SK-N-MC (cell line): Measurements from ENCODE around the gene PPM1M.

ENCODE experiments used
- DNase-seq: peaks from one replicate; pipeline ENCODE4 v3.0.0-alpha.2; 2011; ENCODE audit warnings: low read depth, low spot score
- H3K27ac ChIP-seq: fragments of 200-600 bp; sonication (generic); 2 replicates; pipeline ENCODE4 v1.5.1; 2016; ENCODE audit warnings: mixed run types
- H3K36me3 ChIP-seq: fragments of 200-600 bp; sonication (generic); 2 replicates; pipeline ENCODE4 v1.6.1; 2017; ENCODE audit warnings: antibody characterized with exemption, low read length, mixed read lengths; ENCODE audit not compliant: insufficient read depth
- H3K4me3 ChIP-seq: fragments of 200-600 bp; sonication (generic); 2 replicates; pipeline ENCODE4 v1.5.1; 2016
- H3K9ac ChIP-seq: fragments of 200-600 bp; sonication (generic); 2 replicates; pipeline ENCODE4 v1.8.0; 2017; ENCODE audit warnings: mixed run types, mixed read lengths; ENCODE audit not compliant: insufficient read length
- H3K9me3 ChIP-seq: fragments of 200-600 bp; sonication (generic); 2 replicates; pipeline ENCODE4 v1.6.1; 2017; ENCODE audit warnings: low read depth, mild to moderate bottlenecking, antibody characterized with exemption, low read length, moderate library complexity, mixed read lengths
- EZH2 ChIP-seq: fragments of 200-600 bp; sonication (generic); IDR thresholded peaks from one replicate; pipeline ENCODE4 v1.6.1; 2017; ENCODE audit warnings: antibody characterized with exemption
- FOXP2 ChIP-seq: optimal IDR thresholded peaks from 2 replicates; pipeline ENCODE3; 2011; ENCODE audit warnings: mild to moderate bottlenecking, moderate library complexity; ENCODE audit not compliant: insufficient read depth; ENCODE audit errors: extremely low read length, control extremely low read depth
- POLR2AphosphoS5 ChIP-seq: IDR thresholded peaks from 2 replicates; pipeline ENCODE4 v1.6.1; 2012; ENCODE audit warnings: mild to moderate bottlenecking, low read depth, low read length, borderline replicate concordance

Gene PPM1M

DNA sequence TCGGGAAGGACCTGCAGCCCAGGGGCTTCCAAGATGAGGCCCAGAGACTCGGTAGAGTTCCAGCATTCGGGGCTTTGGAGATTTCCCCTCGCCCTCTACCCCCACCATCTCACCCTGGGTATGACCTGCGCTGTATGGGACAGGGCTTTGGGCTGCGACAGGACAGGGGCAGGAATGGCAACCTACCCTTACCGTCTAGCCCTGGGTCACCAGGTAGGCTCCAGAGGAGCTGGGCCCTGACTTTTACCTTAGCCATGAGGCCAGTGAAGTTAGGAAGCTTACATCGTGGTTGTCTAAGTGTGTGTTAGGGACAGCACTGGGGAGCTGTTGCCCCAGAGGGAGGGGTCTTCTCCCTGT lies 683 bp downstream of the PPM1M start:
- H3K9ac ChIP-seq, result peak overlapping the region; percentile 37
- H3K27ac ChIP-seq, result no peak overlapping the region
- no peak for TF ChIP-seq FOXP2
- TF ChIP-seq POLR2AphosphoS5, result no peak
- peak overlapping the region; percentile 70 for H3K4me3 ChIP-seq
- no peak for DNase-seq
- no peaks in the 10 kb centered on the region for H3K9me3 ChIP-seq
- no peaks in the 10 kb centered on the region for H3K36me3 ChIP-seq

DNA sequence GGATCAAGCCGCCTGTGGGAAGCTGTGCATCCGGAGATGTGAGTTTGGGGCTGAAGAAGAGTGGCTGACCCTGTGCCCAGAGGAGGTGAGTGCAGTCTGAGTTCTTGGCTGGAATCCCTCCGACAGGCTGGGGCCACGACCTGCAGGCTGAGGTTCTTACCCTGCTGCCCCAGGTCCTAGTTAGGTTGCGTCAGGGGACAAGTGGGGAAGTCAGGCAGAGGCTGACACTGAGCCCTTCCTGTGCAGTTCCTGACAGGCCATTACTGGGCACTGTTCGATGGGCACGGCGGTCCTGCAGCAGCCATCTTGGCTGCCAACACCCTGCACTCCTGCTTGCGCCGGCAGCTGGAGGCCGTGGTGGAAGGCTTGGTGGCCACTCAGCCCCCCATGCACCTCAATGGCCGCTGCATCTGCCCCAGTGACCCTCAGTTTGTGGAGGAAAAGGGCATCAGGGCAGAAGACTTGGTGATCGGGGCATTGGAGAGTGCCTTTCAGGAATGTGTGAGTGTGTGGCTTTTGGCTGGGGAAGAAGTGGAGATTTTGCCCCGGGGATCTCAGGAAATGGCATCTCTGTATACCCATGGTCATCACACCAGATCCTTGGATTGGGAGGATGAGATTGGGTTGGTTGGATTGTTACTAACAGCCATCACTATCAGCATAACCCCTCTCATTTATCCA lies 1.3 kb downstream of the PPM1M start:
- no peak overlapping the region for H3K27ac ChIP-seq
- no peak overlapping the region for H3K4me3 ChIP-seq
- no peaks in the 10 kb centered on the region for H3K36me3 ChIP-seq
- no peak for TF ChIP-seq FOXP2
- no peak for TF ChIP-seq EZH2
- no peak for TF ChIP-seq POLR2AphosphoS5
- no peak overlapping the region for H3K9ac ChIP-seq
- H3K9me3 ChIP-seq, result no peaks in the 10 kb centered on the region
- DNase-seq, result no peak

DNA sequence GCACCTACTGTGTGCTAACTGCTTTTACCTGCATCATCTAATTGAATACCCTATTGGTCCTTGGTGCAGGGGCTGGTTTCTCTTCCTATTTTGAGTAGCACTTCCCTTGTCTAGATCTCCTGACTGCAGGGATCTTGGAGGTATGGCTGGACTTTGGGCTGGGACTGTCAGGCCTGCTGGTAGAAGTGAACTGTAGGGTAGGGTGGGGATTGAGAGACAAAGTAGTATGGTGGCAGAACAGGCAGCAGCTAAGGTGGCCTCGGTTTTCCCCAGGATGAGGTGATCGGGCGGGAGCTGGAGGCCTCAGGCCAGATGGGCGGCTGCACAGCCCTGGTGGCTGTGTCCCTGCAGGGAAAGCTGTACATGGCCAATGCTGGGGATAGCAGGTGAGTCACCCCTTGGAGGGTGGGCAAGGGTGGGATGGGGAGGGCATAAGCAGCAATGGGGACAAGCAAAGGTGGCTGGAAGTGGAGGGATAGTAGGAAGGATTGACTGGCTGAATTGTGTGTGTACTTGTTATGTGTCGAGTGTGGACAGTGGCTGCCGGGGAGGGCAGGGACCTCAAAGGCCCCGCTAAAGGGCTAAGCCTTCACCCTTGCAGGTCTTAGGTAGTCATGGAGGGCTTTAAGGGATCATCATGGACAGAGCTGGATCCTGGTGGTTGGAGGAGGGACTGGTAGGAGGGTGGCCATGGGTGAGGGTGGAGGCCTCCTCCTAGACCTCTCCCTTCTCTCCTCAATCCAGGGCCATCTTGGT lies 2.0 kb downstream of the PPM1M start:
- Histone ChIP-seq H3K27ac (no peak overlapping the region), H3K9me3 (no peaks in the 10 kb centered on the region), H3K9ac (no peak overlapping the region), H3K4me3 (no peak overlapping the region), H3K36me3 (no peaks in the 10 kb centered on the region)
- no peak for TF ChIP-seq FOXP2
- no peak for TF ChIP-seq POLR2AphosphoS5
- TF ChIP-seq EZH2, result no peak
- DNase-seq, result no peak

DNA sequence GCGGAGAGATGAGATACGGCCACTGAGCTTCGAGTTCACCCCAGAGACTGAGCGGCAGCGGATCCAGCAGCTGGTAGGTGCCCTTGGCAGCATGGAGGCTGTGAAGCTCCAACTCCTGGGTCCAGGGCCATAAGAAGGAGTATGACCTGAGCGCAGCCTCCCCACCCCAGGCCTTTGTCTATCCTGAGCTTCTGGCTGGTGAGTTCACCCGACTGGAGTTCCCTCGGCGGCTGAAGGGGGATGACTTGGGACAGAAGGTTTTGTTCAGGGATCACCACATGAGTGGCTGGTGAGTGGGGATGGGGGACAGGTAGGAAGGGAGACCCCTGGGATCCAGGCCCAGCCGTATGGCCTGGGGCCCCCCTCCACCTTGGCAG lies 2.6 kb downstream of the PPM1M start:
- no peak overlapping the region for H3K4me3 ChIP-seq
- no peak overlapping the region for H3K27ac ChIP-seq
- H3K9me3 ChIP-seq, result no peaks in the 10 kb centered on the region
- H3K36me3 ChIP-seq, result no peaks in the 10 kb centered on the region; the same call in 1 of the 2 replicates
- DNase-seq, result no peak
- no peak overlapping the region for H3K9ac ChIP-seq
- TF ChIP-seq POLR2AphosphoS5 (no peak), FOXP2 (no peak), EZH2 (no peak)

DNA sequence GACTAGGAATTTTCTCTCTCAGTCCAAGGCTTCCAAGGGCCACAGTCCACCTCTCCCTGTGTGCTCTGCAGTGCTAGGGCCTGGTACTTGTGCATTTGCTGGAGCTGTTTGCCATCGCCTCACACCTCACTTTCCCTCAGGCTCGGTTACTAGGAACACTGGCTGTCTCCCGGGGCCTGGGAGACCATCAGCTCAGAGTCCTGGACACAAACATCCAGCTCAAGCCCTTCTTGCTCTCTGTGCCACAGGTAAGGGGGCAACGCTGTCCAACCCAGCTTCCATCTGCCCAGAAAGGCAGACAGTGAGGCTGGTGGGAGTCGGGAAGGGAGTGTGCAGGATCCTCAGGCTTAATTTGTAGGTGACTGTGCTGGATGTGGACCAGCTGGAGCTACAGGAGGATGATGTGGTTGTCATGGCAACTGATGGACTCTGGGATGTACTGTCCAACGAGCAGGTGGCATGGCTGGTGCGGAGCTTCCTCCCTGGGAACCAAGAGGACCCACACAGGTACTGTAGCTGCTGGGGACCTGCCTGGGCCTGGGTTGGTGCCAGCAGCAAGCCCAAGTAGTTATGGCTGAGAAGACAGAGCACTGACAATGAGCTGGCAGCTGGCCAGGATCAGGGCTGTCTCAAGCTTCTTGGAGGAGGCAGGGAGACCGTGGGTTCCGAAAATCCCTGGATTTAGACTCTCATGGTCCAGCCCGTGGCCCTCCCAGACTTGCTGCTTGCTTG lies 3.4 kb downstream of the PPM1M start:
- TF ChIP-seq EZH2 (no peak), POLR2AphosphoS5 (0 out of 2 replicates have a peak, but pooled peaks have one; percentile 9)
- Histone ChIP-seq H3K4me3 (no peak overlapping the region), H3K9me3 (no peaks in the 10 kb centered on the region), H3K27ac (no peak overlapping the region), H3K9ac (no peak overlapping the region), H3K36me3 (peaks cover 5% of the 10 kb centered on the region; the same call in 1 of the 2 replicates)
- DNase-seq, result no peak

DNA sequence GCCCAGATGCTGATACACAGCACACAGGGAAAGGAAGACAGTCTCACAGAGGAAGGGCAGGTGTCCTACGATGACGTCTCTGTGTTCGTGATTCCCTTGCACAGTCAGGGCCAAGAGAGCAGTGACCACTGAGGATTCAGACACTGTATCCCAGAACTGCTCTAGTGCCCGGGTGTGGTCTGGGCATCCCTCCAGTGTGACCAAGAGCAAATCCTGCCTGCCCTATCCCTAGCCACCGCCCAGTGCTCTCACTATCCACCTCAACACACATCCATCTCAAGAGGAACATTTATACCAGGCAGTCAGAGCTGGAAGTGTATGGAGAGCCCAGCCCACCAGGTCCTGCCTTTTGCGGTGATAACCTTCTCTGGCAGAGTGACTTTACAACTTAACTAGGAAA lies 4.1 kb downstream of the PPM1M start:
- peaks cover 10% of the 10 kb centered on the region; the same call in 1 of the 2 replicates for H3K36me3 ChIP-seq
- TF ChIP-seq POLR2AphosphoS5 (no peak), EZH2 (no peak), FOXP2 (no peak)
- H3K4me3 ChIP-seq, result no peak overlapping the region
- DNase-seq, result no peak
- no peaks in the 10 kb centered on the region for H3K9me3 ChIP-seq
- H3K9ac ChIP-seq, result no peak overlapping the region
- no peak overlapping the region for H3K27ac ChIP-seq

DNA sequence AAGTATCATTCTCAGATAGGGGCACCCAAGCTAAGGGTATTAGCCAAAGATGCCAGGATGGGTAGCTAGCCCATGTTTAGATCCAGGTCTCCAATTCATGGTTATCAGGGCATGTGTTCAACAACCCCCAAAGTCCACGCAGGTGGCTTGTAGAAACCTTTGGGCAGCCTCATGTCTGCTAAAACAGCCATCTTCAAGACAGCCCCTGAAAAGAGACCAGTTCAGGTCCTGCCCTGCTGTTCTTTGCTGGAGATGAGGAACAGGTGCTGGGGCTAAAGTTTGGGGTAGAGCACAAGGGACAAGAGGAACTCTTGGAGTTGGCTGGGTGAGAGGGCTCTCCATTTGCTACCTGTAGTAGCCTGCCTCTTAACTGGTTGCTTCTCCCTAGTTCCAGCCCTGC lies 4.6 kb downstream of the PPM1M start:
- H3K9ac ChIP-seq, result no peak overlapping the region
- DNase-seq, result no peak
- H3K27ac ChIP-seq, result no peak overlapping the region
- no peaks in the 10 kb centered on the region for H3K9me3 ChIP-seq
- TF ChIP-seq FOXP2, result no peak
- TF ChIP-seq POLR2AphosphoS5, result no peak
- no peak for TF ChIP-seq EZH2
- H3K4me3 ChIP-seq, result no peak overlapping the region
- peaks cover 10% of the 10 kb centered on the region; the same call in 1 of the 2 replicates for H3K36me3 ChIP-seq
